ENCODE results near the gene SDF2.
"Not testable (repeated sequence)": the region's sequence is repeated elsewhere in the genome, so short reads cannot be mapped to it uniquely, and the experiment has no call there.

Gene SDF2

GRCh38 chr17:28685366-28685765, 23.7 kb upstream of the SDF2 start:
- no peak for DNase-seq

DNA sequence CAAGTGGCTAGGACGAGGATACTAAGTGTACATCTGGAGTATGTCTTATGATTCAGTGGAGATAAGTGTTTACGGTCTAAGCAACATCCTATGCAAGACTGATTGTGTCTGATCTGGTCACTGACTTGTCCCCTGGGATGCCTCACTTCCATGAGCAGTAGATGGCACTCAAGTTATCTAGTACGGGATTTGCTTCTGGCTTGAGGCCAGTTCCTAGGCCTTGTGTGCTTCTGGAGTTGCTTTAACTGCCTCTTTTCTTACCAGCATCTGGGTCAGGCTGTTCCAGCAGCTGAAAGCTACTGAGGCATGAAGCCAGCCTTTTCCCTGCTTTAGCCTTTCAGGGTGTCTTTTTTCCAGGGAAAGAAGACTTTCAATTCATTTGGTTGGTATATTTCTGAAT, 23.3 kb upstream of the SDF2 start:
- DNase-seq = peak in 53 of 58 donors; percentile 15 to 92 (median 72)

DNA sequence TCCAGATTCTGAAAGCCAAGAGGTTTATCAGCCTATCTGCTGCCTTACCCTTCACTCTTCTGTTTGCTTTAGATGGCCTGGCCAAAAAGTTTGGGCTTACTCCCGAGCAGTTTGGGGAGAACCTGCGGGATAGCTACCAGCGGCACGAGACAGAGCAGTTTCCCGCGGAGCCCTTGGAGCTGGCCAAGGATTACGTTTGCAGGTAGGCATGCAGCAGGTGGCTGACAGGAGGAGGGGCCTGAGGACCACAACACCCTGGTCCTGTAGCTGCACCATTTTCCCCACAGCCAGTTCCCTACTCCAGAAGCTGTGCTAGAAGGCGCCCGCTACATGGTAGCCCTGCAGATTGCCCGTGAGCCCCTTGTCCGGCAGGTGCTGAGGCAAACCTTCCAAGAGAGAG, 20.9 kb upstream of the SDF2 start:
- no peak for DNase-seq

- DNase-seq = no peak
Measured at GRCh38 chr17:28675980-28676379, 14.3 kb upstream of the SDF2 start.

DNA sequence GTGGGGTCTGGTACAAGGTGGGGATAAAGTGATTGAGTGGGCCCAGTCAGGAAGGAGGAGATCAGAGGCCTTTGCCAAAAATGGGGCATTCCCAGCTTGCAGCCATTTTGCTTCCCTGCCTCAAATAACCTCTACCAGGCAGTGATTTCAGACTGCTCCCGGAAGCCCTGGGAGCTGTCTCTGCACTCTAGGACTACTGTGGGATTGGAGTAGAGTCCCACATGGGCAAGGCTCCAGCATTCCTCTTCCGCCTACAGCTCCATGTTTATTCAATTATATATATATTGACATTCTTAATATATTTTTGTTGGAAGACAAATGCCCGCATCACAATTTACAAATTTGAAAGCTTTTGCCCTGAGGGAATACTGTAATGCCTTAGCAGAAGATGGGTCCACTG, 13.8 kb upstream of the SDF2 start:
- no peak for DNase-seq

DNA sequence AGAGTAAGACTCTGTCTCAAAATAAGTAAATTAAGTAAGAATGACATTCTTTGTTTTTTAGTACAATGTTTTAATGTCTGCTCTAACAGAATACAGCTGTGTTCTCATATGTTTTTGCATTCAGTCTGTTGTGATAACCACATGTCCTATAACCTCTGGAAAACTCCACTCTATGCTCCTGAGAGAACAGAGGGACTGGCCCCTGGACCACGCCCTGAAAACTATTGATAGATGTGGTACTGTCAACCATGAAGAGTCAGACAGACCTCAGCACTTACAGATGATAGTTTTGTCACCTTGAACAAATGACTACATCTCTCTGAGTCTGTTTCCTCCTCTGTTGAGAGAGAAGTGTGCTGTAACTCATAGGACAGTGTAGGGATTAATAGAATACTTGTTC, 8.2 kb upstream of the SDF2 start:
- DNase-seq = no peak

GRCh38 chr17:28667870-28668269, 6.2 kb upstream of the SDF2 start:
- DNase-seq = no peak

DNA sequence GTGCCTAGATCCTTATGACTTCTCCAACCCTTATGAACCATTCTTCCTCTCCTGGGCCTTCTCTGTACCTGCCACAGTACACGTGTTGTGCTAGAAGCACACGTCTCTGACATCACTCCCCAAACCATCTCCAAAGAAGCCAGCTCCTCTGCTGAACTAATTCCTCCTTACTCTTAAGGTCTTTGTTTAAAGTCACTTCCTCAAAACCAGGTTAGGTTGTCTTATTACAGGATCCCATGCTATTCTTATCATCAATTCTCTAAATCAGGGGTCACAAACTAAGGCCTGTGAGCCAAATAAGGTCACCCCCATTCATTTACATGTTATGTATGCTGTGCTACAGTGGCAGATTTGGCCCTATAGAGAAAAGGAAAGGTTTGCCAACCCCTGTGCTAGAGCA, 4.3 kb upstream of the SDF2 start:
- DNase-seq = no peak

DNA sequence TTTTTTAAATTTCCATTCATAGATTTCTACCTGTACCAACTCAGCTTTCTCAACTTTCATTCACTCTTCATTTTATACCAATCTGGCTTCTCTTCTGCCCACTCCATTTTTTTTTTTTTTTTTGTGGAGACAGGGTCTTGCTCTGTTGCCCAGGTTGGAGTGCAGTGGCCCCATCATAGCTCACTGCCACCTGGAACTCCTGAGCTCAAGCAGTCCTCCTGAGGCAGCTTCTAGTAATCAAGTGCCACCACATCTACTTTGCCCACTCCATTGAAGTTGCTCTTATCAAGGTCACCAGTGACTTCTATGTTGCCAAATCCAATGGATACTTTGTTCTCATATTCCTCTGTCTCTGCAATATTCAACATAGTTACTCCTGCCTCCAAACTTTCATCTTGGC, 2.0 kb upstream of the SDF2 start:
- DNase-seq = no peak

DNA sequence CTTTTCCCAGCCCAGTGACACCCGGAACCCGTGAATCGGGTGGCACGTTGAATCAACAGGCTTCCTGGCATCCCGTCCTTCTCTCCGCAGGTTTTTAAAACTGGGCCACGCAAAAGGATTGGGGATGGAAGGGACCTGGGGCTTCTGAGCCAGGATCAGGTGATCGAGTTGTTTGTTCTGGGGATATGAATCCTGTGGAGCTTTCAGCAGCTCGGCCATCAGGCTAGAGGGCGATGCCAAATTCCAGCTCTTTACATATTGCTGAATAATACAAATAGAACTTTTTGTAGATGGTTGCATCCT, 772 bp upstream of the SDF2 start:
- DNase-seq = no peak

DNA sequence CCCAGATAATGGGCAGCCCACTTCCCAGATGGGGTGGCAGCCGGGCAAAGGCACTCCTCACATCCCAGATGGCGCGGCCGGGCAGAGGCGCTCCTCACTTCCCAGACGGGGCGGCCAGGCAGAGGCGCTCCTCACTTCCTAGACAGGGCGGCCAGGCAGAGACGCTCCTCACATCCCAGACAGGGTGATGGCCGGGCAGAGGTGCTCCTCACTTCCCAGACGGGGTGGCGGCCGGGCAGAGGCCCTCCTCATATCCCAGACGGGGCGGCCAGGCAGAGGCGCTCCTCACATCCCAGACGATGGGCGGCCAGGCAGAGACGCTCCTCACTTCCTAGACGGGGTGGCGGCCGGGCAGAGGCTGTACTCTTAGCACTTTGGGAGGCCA, 2.2 kb downstream of the SDF2 start:
- DNase-seq = not testable (repeated sequence)

DNA sequence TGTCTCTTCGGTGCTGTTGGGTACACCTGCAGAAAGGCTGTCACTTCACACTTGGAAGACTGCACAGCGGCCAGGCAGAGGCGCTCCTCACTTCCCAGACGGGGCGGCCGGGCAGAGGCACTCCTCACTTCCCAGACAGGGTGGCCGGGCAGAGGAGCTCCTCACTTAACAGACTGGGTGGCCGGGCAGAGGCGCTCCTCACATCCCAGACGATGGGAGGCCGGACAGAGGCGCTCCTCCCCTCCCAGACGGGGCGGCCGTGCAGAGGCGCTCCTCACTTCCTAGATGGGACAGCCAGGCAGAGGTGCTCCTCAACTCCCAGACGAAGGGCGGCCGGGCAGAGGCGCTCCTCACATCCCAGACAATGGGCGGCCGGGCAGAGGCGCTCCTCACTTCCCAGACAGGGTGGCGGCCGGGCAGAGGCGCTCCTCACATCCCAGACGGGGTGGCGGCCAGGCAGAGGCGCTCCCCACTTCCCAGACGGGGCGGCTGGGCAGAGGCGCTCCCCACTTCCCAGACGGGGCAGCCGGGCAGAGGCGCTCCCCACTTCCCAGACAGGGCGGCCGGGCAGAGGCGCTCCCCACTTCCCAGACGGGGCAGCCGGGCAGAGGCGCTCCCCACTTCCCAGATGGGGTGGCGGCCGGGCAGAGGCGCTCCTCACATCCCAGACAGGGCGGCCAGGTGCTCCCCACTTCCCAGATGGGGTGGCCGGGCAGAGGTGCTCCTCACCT, 2.8 kb downstream of the SDF2 start:
- DNase-seq = not testable (repeated sequence)

DNA sequence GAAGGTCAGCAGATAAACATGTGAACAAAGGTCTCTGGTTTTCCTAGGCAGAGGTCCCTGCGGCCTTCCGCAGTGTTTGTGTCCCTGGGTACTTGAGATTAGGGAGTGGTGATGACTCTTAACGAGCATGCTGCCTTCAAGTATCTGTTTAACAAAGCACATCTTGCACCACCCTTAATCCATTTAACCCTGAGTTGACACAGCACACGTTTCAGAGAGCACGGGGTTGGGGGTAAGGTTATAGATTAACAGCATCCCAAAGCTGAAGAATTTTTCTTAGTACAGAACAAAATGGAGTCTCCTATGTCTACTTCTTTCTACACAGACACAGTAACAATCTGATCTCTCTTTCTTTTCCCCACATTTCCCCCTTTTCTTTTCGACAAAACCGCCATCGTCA, 3.4 kb downstream of the SDF2 start:
- DNase-seq = not testable (repeated sequence)

GRCh38 chr17:28657756-28658155, 4.0 kb downstream of the SDF2 start:
- DNase-seq = no peak

GRCh38 chr17:28655160-28655559, 6.5 kb downstream of the SDF2 start:
- DNase-seq = no peak

DNA sequence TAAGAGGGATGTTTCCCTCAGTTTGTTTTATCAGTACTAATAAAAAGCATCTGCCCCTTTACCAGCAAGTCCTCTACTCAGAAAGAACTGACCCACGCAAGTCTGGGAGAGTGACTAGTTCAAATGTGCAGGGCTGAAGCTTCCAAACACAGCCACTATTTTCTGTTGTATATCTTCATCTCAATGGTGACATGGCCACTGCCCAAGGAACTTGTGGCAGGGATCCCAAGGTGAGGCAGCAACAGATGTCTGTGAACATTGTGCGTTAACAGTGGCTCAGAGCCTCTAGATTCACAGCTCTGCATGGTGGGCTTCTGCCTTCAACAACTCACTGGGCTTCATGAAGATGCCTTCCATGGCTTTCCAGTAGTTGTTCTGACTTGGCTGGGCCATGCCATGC, 13.0 kb downstream of the SDF2 start:
- no peak for DNase-seq

GRCh38 chr17:28646039-28646754, 15.5 kb downstream of the SDF2 start:
- peak in 2 of 58 donors; percentile 1 to 8 for DNase-seq

DNA sequence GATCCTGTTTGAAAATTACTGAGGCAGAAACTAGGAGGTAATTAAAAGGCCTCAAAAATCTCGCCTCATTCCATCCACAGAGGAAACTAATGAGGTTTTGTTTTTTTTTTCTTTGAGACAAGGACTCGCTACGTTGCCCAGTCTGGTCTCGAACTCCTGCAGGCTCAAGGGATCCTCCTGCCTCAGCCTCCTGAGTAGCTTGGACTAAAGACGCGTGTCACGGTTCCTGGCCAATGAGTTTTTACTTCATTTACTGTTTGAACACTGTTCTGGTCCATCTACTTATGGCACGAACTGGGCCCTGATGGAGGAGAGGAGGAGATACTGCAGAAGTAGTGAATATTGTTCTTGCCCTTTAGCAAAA, 16.1 kb downstream of the SDF2 start:
- no peak for DNase-seq

DNA sequence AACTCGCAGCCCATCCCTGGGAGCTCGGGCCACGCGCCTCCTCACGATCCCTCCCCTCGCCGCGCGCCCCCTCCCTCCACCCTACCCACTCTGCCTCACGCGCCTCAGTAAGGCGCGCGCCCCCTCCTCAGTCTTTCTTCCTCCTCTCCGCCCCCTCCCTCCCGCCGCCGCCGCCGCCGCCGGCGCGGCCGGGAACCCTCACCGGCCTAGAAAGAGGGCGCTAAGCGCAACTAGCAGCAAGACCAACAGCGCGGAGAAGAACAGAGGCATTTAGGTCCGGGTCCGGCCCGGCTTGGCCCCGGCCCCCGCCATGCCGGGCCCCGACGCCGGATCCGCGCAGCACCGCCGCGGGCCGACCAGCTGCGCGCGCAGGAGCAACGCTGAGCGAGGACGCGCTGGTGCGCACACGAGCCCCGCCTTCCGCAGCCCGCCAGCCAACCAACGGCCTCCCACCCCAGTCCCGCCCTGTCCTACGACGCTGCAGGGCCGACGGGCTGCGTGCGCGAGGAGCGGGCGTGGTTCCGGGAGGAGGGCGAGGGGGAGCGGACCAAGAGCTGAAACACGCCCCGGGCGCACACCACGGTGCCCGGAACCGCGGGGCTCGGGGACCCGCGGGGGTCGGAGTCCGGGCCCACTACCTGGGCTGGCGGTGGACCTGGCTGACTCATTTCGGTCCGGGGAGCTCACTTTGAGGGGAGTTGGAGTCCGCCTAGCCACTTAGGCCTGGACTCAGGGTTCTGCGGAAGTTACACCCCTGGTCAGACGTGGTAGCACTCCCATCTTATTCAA, 16.7 kb downstream of the SDF2 start, which contains the start of gene BLTP2:
TSS of gene BLTP2 (minus strand) at position 372 of the 789 bp plus-strand sequence. CDS start at position 270, 102 bp downstream.
- DNase-seq = peak; percentile 40 to 97 (median 91)

GRCh38 chr17:28643983-28644786, 17.5 kb downstream of the SDF2 start:
- DNase-seq = peak in 20 of 58 donors; percentile 3 to 46 (median 14)

- DNase-seq = no peak
Measured at GRCh38 chr17:28641579-28641978, 20.1 kb downstream of the SDF2 start.

DNA sequence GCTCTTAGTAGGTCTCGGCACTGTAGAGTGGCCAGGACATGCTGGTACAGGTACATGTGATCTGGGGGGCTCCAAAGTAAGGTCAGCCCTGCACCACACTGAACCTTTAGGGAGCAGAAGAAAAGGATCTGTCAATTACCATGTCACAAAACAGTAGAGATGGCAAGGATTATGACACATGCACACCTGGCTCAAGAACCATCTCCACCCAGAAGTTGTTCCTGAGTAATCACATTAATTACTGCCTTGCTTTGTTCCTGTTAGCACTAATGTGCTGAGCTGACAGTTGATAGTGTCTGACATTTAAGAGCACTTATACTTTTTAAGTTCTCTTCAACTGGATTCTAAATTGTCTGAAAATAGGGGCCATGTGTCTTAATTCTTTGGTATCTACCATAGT, 26.2 kb downstream of the SDF2 start:
- no peak for DNase-seq
